Measurements from ENCODE around the gene MGAT5.

MGAT5 gene

GRCh38 chr2:134253804-134254203, at the start of gene MGAT5:
Gene MGAT5 (plus strand): TSS chr2:134254072. CDS start chr2:134254404, 332 bp downstream.
- DNase-seq (ENCODE audit: low read depth in 2 of 3, low spot score in 2 of 3): no peak

GRCh38 chr2:134205087-134205486, 48.8 kb upstream of the MGAT5 start:
- no peak for DNase-seq (ENCODE audit: low read depth in 2 of 3, low spot score in 2 of 3)

GRCh38 chr2:134206031-134206430, 47.8 kb upstream of the MGAT5 start:
- no peak for DNase-seq (ENCODE audit: low read depth in 2 of 3, low spot score in 2 of 3)

GRCh38 chr2:134206573-134206972, 47.3 kb upstream of the MGAT5 start:
- no peak for DNase-seq (ENCODE audit: low read depth in 2 of 3, low spot score in 2 of 3)

- no peak for DNase-seq (ENCODE audit: low read depth in 2 of 3, low spot score in 2 of 3)
These were observed 46.2 kb upstream of the MGAT5 start for GRCh38 chr2:134207589-134208209.

GRCh38 chr2:134208825-134209224, 45.0 kb upstream of the MGAT5 start:
- DNase-seq (ENCODE audit: low read depth in 2 of 3, low spot score in 2 of 3): no peak

- DNase-seq (ENCODE audit: low read depth in 2 of 3, low spot score in 2 of 3): no peak
These were observed 41.1 kb upstream of the MGAT5 start for GRCh38 chr2:134212746-134213145.

GRCh38 chr2:134216152-134216829, 37.6 kb upstream of the MGAT5 start:
- no peak for DNase-seq (ENCODE audit: low read depth in 2 of 3, low spot score in 2 of 3)

GRCh38 chr2:134217351-134217750, 36.5 kb upstream of the MGAT5 start:
- no peak for DNase-seq (ENCODE audit: low read depth in 2 of 3, low spot score in 2 of 3)

GRCh38 chr2:134217924-134218323, 35.9 kb upstream of the MGAT5 start:
- no peak for DNase-seq (ENCODE audit: low read depth in 2 of 3, low spot score in 2 of 3)

- no peak for DNase-seq (ENCODE audit: low read depth in 2 of 3, low spot score in 2 of 3)
These were observed 35.5 kb upstream of the MGAT5 start for GRCh38 chr2:134218414-134218813.

- no peak for DNase-seq (ENCODE audit: low read depth in 2 of 3, low spot score in 2 of 3)
These were observed 34.8 kb upstream of the MGAT5 start for GRCh38 chr2:134218930-134219658.

GRCh38 chr2:134220344-134220974, 33.4 kb upstream of the MGAT5 start:
- DNase-seq (ENCODE audit: low read depth in 2 of 3, low spot score in 2 of 3): no peak

GRCh38 chr2:134224005-134224404, 29.9 kb upstream of the MGAT5 start:
- DNase-seq (ENCODE audit: low read depth in 2 of 3, low spot score in 2 of 3): no peak

GRCh38 chr2:134225173-134225572, 28.7 kb upstream of the MGAT5 start:
- DNase-seq (ENCODE audit: low read depth in 2 of 3, low spot score in 2 of 3): no peak

GRCh38 chr2:134225841-134226240, 28.0 kb upstream of the MGAT5 start:
- no peak for DNase-seq (ENCODE audit: low read depth in 2 of 3, low spot score in 2 of 3)

GRCh38 chr2:134226601-134227000, 27.3 kb upstream of the MGAT5 start:
- DNase-seq (ENCODE audit: low read depth in 2 of 3, low spot score in 2 of 3): no peak

- DNase-seq (ENCODE audit: low read depth in 2 of 3, low spot score in 2 of 3): no peak
These were observed 26.2 kb upstream of the MGAT5 start for GRCh38 chr2:134227666-134228065.

GRCh38 chr2:134228493-134228903, 25.4 kb upstream of the MGAT5 start:
- DNase-seq (ENCODE audit: low read depth in 2 of 3, low spot score in 2 of 3): no peak

GRCh38 chr2:134229540-134229939, 24.3 kb upstream of the MGAT5 start:
- no peak for DNase-seq (ENCODE audit: low read depth in 2 of 3, low spot score in 2 of 3)

- DNase-seq (ENCODE audit: low read depth in 2 of 3, low spot score in 2 of 3): no peak
These were observed 23.0 kb upstream of the MGAT5 start for GRCh38 chr2:134230885-134231284.

Measured in activated CD8-positive, alpha-beta memory T cell treated with anti-CD3 and anti-CD28 coated beads for 48 hours (primary cell).